H1 (cell line): ENCODE measurements around the gene SLC9A5. TPM values are rescaled to one million over a fixed set of nuclear protein-coding genes. Genes with fewer than 3 reads are reported as not detected.

Experiments used
- CTCF ChIA-PET: fragments of 300-600 bp; sonication (Branson Sonifier 250); formaldehyde crosslinking; loops from one replicate; lab custom pipeline; 2021; ENCODE audit not compliant: partially characterized antibody; lab: Charles Lee
- POLR2A ChIA-PET: fragments of 300-600 bp; sonication (Branson Sonifier 250); formaldehyde crosslinking; loops from one replicate; lab custom pipeline; 2021; ENCODE audit warnings: inconsistent platforms; ENCODE audit not compliant: partially characterized antibody; lab: Charles Lee
- DNase-seq, 2 experiments: peaks; one replicate each; pipeline versions ENCODE4 v3.0.0 to v3.0.0-alpha.2; 2010 to 2022; ENCODE audit warnings: low spot score in 2 of 2, low read depth in 1 of 2, mixed read lengths in 1 of 2
- FAIRE-seq: peaks from 2 replicates; lab custom pipeline; 2011; peaks lifted over from hg19 to GRCh38; lab: Jason Lieb, UNC
- H2AFZ ChIP-seq: 2 replicates; pipeline ENCODE4 v1.8.1; 2012; ENCODE audit warnings: low read length, inconsistent platforms
- H2AK5ac ChIP-seq: 2 replicates; pipeline ENCODE4 v1.6.1; 2013; ENCODE audit warnings: low read depth, low read length
- H2BK120ac ChIP-seq: replicated peaks from 2 replicates; pipeline ENCODE3; 2013; ENCODE audit warnings: low read depth, low read length, inconsistent platforms
- H2BK12ac ChIP-seq: 2 replicates; pipeline ENCODE4 v1.6.1; 2013; ENCODE audit warnings: low read depth, low read length
- H2BK15ac ChIP-seq: 2 replicates; pipeline ENCODE4 v1.6.1; 2013; ENCODE audit warnings: low read length
- H2BK20ac ChIP-seq: 2 replicates; pipeline ENCODE4 v1.6.1; 2013; ENCODE audit warnings: low read length
- H2BK5ac ChIP-seq: 2 replicates; pipeline ENCODE4 v1.6.1; 2013; ENCODE audit warnings: low read depth, low read length
- H3K14ac ChIP-seq: 2 replicates; pipeline ENCODE4 v1.6.1; 2013; ENCODE audit warnings: inconsistent platforms; ENCODE audit not compliant: insufficient read length
- H3K18ac ChIP-seq: 2 replicates; pipeline ENCODE4 v1.6.1; 2013; ENCODE audit warnings: low read length; ENCODE audit errors: extremely low read depth
- H3K23ac ChIP-seq: 2 replicates; pipeline ENCODE4 v1.6.1; 2013; ENCODE audit warnings: inconsistent platforms; ENCODE audit not compliant: insufficient read length
- H3K23me2 ChIP-seq: 2 replicates; pipeline ENCODE4 v1.6.1; 2013; ENCODE audit warnings: low read depth, low read length
- H3K27ac ChIP-seq: 2 replicates; pipeline ENCODE4 v1.6.1; 2011; ENCODE audit warnings: low read depth, low read length, inconsistent platforms
- H3K27me3 ChIP-seq, 4 experiments: replicated peaks in 1 of 4; 1 replicate in 1 of 4; 2 replicates in 3 of 4; pipeline versions ENCODE4 v1.6.1 to v1.8.1; 2011 to 2013; ENCODE audit warnings: low read length in 3 of 4, mild to moderate bottlenecking in 3 of 4, inconsistent platforms in 2 of 4, mixed read lengths in 2 of 4, moderate library complexity in 1 of 4; ENCODE audit not compliant: control insufficient read depth in 3 of 4, insufficient read depth in 3 of 4; ENCODE audit errors: extremely low read depth in 1 of 4
- H3K36me3 ChIP-seq, 4 experiments: 2 replicates each; pipeline versions ENCODE4 v1.6.1 to v1.8.1; 2011 to 2013; ENCODE audit warnings: mild to moderate bottlenecking in 4 of 4, low read length in 3 of 4, moderate library complexity in 2 of 4, control low read depth in 1 of 4, inconsistent platforms in 1 of 4; ENCODE audit not compliant: insufficient read depth in 4 of 4, control insufficient read depth in 2 of 4
- H3K4ac ChIP-seq: replicated peaks from 2 replicates; pipeline ENCODE3; 2013; ENCODE audit warnings: low read length, low read depth, mixed read lengths, inconsistent platforms; ENCODE audit not compliant: insufficient read length
- H3K4me1 ChIP-seq, 4 experiments: replicated peaks in 1 of 4; 1 replicate in 1 of 4; 2 replicates in 3 of 4; pipeline versions ENCODE4 v1.6.1 to v1.8.1; 2011 to 2013; ENCODE audit warnings: low read length in 3 of 4, inconsistent platforms in 2 of 4, mixed read lengths in 1 of 4; ENCODE audit not compliant: insufficient read depth in 4 of 4, control insufficient read depth in 3 of 4
- H3K4me2 ChIP-seq, 2 experiments: 2 replicates each; pipeline versions ENCODE4 v1.6.1 to v1.8.1; 2011 to 2013; ENCODE audit warnings: low read depth in 2 of 2, low read length in 2 of 2, control low read depth in 1 of 2, inconsistent platforms in 1 of 2, mild to moderate bottlenecking in 1 of 2; ENCODE audit not compliant: insufficient read depth in 1 of 2
- H3K4me3 ChIP-seq, 4 experiments: fragments of 200-600, 300-600 bp in 1 of 4; sonication (generic), shearing (Covaris generic), sonication (Bioruptor Twin) in 1 of 4; 2 replicates each; pipeline versions ENCODE4 v1.5.1 to v1.8.1; 2011 to 2016; ENCODE audit warnings: low read length in 4 of 4, low read depth in 3 of 4, control low read depth in 2 of 4, inconsistent platforms in 2 of 4, mild to moderate bottlenecking in 2 of 4, mixed read lengths in 1 of 4, moderate library complexity in 1 of 4; ENCODE audit not compliant: insufficient read depth in 2 of 4; ENCODE audit errors: extremely low read depth in 1 of 4
- H3K56ac ChIP-seq: replicated peaks from 2 replicates; pipeline ENCODE3; 2013; ENCODE audit warnings: low read depth, mild to moderate bottlenecking, mixed read lengths, low read length, inconsistent platforms; ENCODE audit not compliant: insufficient read length
- H3K79me1 ChIP-seq: 2 replicates; pipeline ENCODE4 v1.6.1; 2013; ENCODE audit warnings: low read depth, low read length, control low read depth
- H3K79me2 ChIP-seq, 2 experiments: 2 replicates each; pipeline versions ENCODE4 v1.6.1 to v1.8.1; 2012 to 2013; ENCODE audit warnings: low read length in 2 of 2, mild to moderate bottlenecking in 2 of 2, inconsistent platforms in 1 of 2; ENCODE audit not compliant: insufficient read depth in 2 of 2, control insufficient read depth in 1 of 2
- H3K9ac ChIP-seq, 4 experiments: replicated peaks in 1 of 4; 1 replicate in 1 of 4; 2 replicates in 3 of 4; pipeline versions ENCODE4 v1.6.1 to v1.8.1; 2011 to 2013; ENCODE audit warnings: low read depth in 3 of 4, low read length in 3 of 4, control low read depth in 2 of 4, mild to moderate bottlenecking in 2 of 4, moderate library complexity in 2 of 4, inconsistent platforms in 1 of 4; ENCODE audit errors: extremely low read depth in 1 of 4
- H3K9me3 ChIP-seq, 2 experiments: 2 replicates each; pipeline versions ENCODE4 v1.6.1 to v1.8.1; 2012 to 2013; ENCODE audit warnings: mild to moderate bottlenecking in 2 of 2, moderate library complexity in 2 of 2, control low read depth in 1 of 2, inconsistent platforms in 1 of 2, low read depth in 1 of 2, low read length in 1 of 2, mixed read lengths in 1 of 2; ENCODE audit not compliant: insufficient read depth in 2 of 2
- H4K20me1 ChIP-seq, 2 experiments: replicated peaks in 1 of 2; 2 replicates each; pipeline versions ENCODE3 to v1.8.1; 2011 to 2013; ENCODE audit warnings: inconsistent platforms in 2 of 2, low read length in 2 of 2, mild to moderate bottlenecking in 1 of 2; ENCODE audit not compliant: insufficient read depth in 2 of 2, control insufficient read depth in 1 of 2
- H4K5ac ChIP-seq: 2 replicates; pipeline ENCODE4 v1.6.1; 2013; ENCODE audit warnings: low read length, low read depth, mixed read lengths, inconsistent platforms; ENCODE audit not compliant: insufficient read length
- H4K8ac ChIP-seq: 2 replicates; pipeline ENCODE4 v1.8.0; 2013; ENCODE audit warnings: mild to moderate bottlenecking, moderate library complexity, low read length, inconsistent platforms; ENCODE audit not compliant: insufficient read depth; ENCODE audit errors: extremely low read depth
- H4K91ac ChIP-seq: replicated peaks from 2 replicates; pipeline ENCODE3; 2013; ENCODE audit warnings: low read length, mixed read lengths, inconsistent platforms; ENCODE audit not compliant: insufficient read length
- CTCF ChIP-seq, 3 experiments: IDR thresholded peaks; 1 replicate in 2 of 3; 2 replicates in 1 of 3; pipeline versions ENCODE4 v1.5.1 to v1.6.1; 2011; ENCODE audit warnings: low read length in 3 of 3, mild to moderate bottlenecking in 3 of 3, inconsistent platforms in 2 of 3, low read depth in 1 of 3, moderate library complexity in 1 of 3; ENCODE audit not compliant: insufficient read depth in 1 of 3; ENCODE audit errors: control extremely low read depth in 1 of 3
- EP300 ChIP-seq, 2 experiments: IDR thresholded peaks; 1 replicate in 1 of 2; 2 replicates in 1 of 2; pipeline ENCODE4 v1.6.1; 2011 to 2012; ENCODE audit warnings: low read depth in 2 of 2, low read length in 2 of 2, mild to moderate bottlenecking in 2 of 2, borderline replicate concordance in 1 of 2, inconsistent platforms in 1 of 2, moderate library complexity in 1 of 2
- KDM1A ChIP-seq: fragments of 200-600, 300-600 bp; sonication (generic); IDR thresholded peaks from 2 replicates; pipeline ENCODE4 v1.7.1; 2016; ENCODE audit warnings: mild to moderate bottlenecking, low read length, borderline replicate concordance
- TAF1 ChIP-seq: IDR thresholded peaks from 2 replicates; pipeline ENCODE4 v1.6.1; 2011; ENCODE audit warnings: mild to moderate bottlenecking, low read depth, low read length
- WGBS, 2 experiments: shearing (Covaris generic) in 1 of 2; methylation state at CpG; one replicate each; pipeline versions ENCODE4 v1.1.6 to v1.1.7; 2013 to 2015; ENCODE audit warnings: low lambda C conversion rate in 2 of 2, mixed read lengths in 2 of 2, inconsistent platforms in 1 of 2, low coverage in 1 of 2, missing lambda C conversion rate in 1 of 2; ENCODE audit not compliant: insufficient replicate concordance in 2 of 2, insufficient coverage in 1 of 2, insufficient read length in 1 of 2; ENCODE audit errors: extremely low coverage in 1 of 2, missing lambda C conversion rate in 1 of 2; 5-methylcytosine and 5-hydroxymethylcytosine counted together
- polyA plus RNA-seq, 7 experiments: library from polyadenylated mRNA; depleted of rRNA in 3 of 7; stranded (reverse) in 5 of 7; unstranded in 2 of 7; fragments of >200 nt in 5 of 7; fragments of 200-250 nt in 2 of 7; gene quantifications; 1 replicate in 5 of 7; 2 replicates in 1 of 7; 4 replicates in 1 of 7; pipeline versions ENCODE4 v1.2.1 to v1.2.3, GENCODE V29; 2011 to 2013; ENCODE audit warnings: missing spikeins in 2 of 7, mixed read lengths in 2 of 7
- total RNA-seq: library from RNA; stranded (reverse); fragmentation: NEBNext Ultra II Directional; extraction: Animal tissue kit (Norgen Biotek cat#: 25700); gene quantifications from 2 replicates; pipeline ENCODE4 v1.2.1, GENCODE V29; 2021

SLC9A5 gene
- total and polyA plus RNA-seq, 2 of the 8 experiments (the other 6 are each of a cell fraction or from before 2014, with no cell fraction given), result 7.9 to 8.6 TPM

- POLR2A ChIA-PET, result interaction anchor here (1.4 kb wide), 1 partner anchor 12 kb away, joined by 5 read pairs; no protein-coding TSS in a partner anchor
- DNase-seq, result no peak
- no peak overlapping the region for H2BK20ac ChIP-seq
- H3K23me2 ChIP-seq, result peaks cover 4% of the 10 kb centered on the region; the same call in 1 of the 2 replicates
- TF ChIP-seq KDM1A (0 out of 2 replicates have a peak, but pooled peaks have one; percentile 45), TAF1 (no peak), CTCF (IDR thresholded peaks at IDR 0.05; ENCODE audit: control extremely low read depth in 1 of 3, insufficient read depth in 1 of 3, low read depth in 1 of 3, low read length in 3 of 3) (peak in 2 of 3 experiments; percentile 28 to 36; a peak in 2 of 4 replicates), EP300 (IDR thresholded peaks at IDR 0.05; ENCODE audit: borderline replicate concordance in 1 of 2, low read depth in 2 of 2, low read length in 2 of 2) (no peak)
- H3K4me1 ChIP-seq, result peaks cover 0 to 2% (median 0%) of the 10 kb centered on the region in 4 experiments; a peak in 1 of 7 replicates
- no peak for FAIRE-seq
- H2BK5ac ChIP-seq, result no peak overlapping the region
- no peak overlapping the region for H3K27ac ChIP-seq
- no peaks in the 10 kb centered on the region for H3K9me3 ChIP-seq
- H3K36me3 ChIP-seq, result no peaks in the 10 kb centered on the region
- no peak overlapping the region for H4K8ac ChIP-seq
- no peak overlapping the region for H2AFZ ChIP-seq
- H4K5ac ChIP-seq, result no peak overlapping the region
- H3K56ac ChIP-seq, result no peak overlapping the region
- no peaks in the 10 kb centered on the region for H3K79me1 ChIP-seq
- no peak overlapping the region for H2BK12ac ChIP-seq
- no peak overlapping the region for H2BK15ac ChIP-seq
- H4K20me1 ChIP-seq, result peaks cover 2 to 9% of the 10 kb centered on the region in 2 experiments
- CTCF ChIA-PET, result interaction anchor here (0.6 to 10.5 kb wide), 24 partner anchors 9 to 306 kb away, joined by 3 to 217 read pairs (median 6); partner anchors contain the start of genes FHOD1, KCTD19, LRRC36 and SLC9A5
- no peak overlapping the region for H3K4ac ChIP-seq
- no peak overlapping the region for H3K4me3 ChIP-seq
- 91% methylated on average over 7 of the region's 7 CpGs; no CpG with 5 or more reads in 1 of the 2 experiments for WGBS, 2 experiments
- no peak overlapping the region for H3K14ac ChIP-seq
- H3K27me3 ChIP-seq, result peaks cover 0 to 15% (median 12%) of the 10 kb centered on the region in 4 experiments; a peak in 5 of 7 replicates
- H2BK120ac ChIP-seq, result no peak overlapping the region
- H4K91ac ChIP-seq, result no peak overlapping the region
- no peak overlapping the region for H2AK5ac ChIP-seq
- H3K18ac ChIP-seq, result no peak overlapping the region
- H3K9ac ChIP-seq, result no peak overlapping the region
- no peaks in the 10 kb centered on the region for H3K79me2 ChIP-seq
- H3K4me2 ChIP-seq, result no peak overlapping the region
- no peak overlapping the region for H3K23ac ChIP-seq
Measured at GRCh38 chr16:67283039-67283825, 34.5 kb downstream of the SLC9A5 start.
